H9 (cell line): Measurements from ENCODE around the gene CHN2. TPM values are rescaled to one million over a fixed set of nuclear protein-coding genes. Genes with fewer than 3 reads are reported as not detected.

ENCODE experiments used
- DNase-seq: peaks from one replicate; pipeline ENCODE4 v3.0.0-alpha.2; 2017
- H2AFZ ChIP-seq: one replicate; pipeline ENCODE4 v1.6.1; 2013; ENCODE audit warnings: mild to moderate bottlenecking, low read length, control low read depth, moderate library complexity
- H2AK5ac ChIP-seq: 2 replicates; pipeline ENCODE4 v1.6.1; 2013; ENCODE audit warnings: low read length, control low read depth, mixed read lengths; ENCODE audit not compliant: insufficient read length
- H2BK120ac ChIP-seq: one replicate; pipeline ENCODE4 v1.6.1; 2013; ENCODE audit warnings: low read depth, mild to moderate bottlenecking, low read length, control low read depth, inconsistent platforms; ENCODE audit not compliant: poor library complexity, severe bottlenecking
- H2BK12ac ChIP-seq: 2 replicates; pipeline ENCODE4 v1.6.1; 2013; ENCODE audit warnings: low read length, control low read depth, mixed read lengths, low read depth; ENCODE audit not compliant: insufficient read length
- H2BK15ac ChIP-seq: 2 replicates; pipeline ENCODE4 v1.6.1; 2013; ENCODE audit warnings: low read depth, low read length, control low read depth
- H2BK20ac ChIP-seq: one replicate; pipeline ENCODE4 v1.6.1; 2013; ENCODE audit warnings: low read depth, mild to moderate bottlenecking, low read length, control low read depth, inconsistent platforms; ENCODE audit not compliant: poor library complexity, severe bottlenecking
- H2BK5ac ChIP-seq: 2 replicates; pipeline ENCODE4 v1.6.1; 2013; ENCODE audit warnings: low read length, control low read depth, mixed read lengths; ENCODE audit not compliant: insufficient read length
- H3K14ac ChIP-seq: 2 replicates; pipeline ENCODE4 v1.6.1; 2013; ENCODE audit warnings: low read length, control low read depth; ENCODE audit not compliant: insufficient read depth
- H3K18ac ChIP-seq: 2 replicates; pipeline ENCODE4 v1.6.1; 2013; ENCODE audit warnings: low read depth, mild to moderate bottlenecking, mixed read lengths, low read length, control low read depth; ENCODE audit not compliant: insufficient read length
- H3K23ac ChIP-seq: 2 replicates; pipeline ENCODE4 v1.6.1; 2013; ENCODE audit warnings: low read length, control low read depth, mixed read lengths, low read depth; ENCODE audit not compliant: insufficient read length
- H3K23me2 ChIP-seq: 2 replicates; pipeline ENCODE4 v1.6.1; 2013; ENCODE audit warnings: low read depth, mild to moderate bottlenecking, mixed read lengths, low read length, control low read depth; ENCODE audit not compliant: insufficient read length, poor library complexity, severe bottlenecking
- H3K27ac ChIP-seq: 2 replicates; pipeline ENCODE4 v1.5.1; 2013; ENCODE audit warnings: low read length, control low read depth, mixed read lengths, low read depth; ENCODE audit not compliant: insufficient read length
- H3K27me3 ChIP-seq: 2 replicates; pipeline ENCODE4 v1.6.1; 2013; ENCODE audit warnings: low read length, control low read depth, inconsistent platforms; ENCODE audit not compliant: insufficient read depth
- H3K4ac ChIP-seq: 2 replicates; pipeline ENCODE4 v1.6.1; 2013; ENCODE audit warnings: low read depth, mild to moderate bottlenecking, control low read depth, inconsistent platforms, low read length, moderate library complexity
- H3K4me1 ChIP-seq: 2 replicates; pipeline ENCODE4 v1.6.1; 2013; ENCODE audit warnings: low read length, control low read depth, inconsistent platforms; ENCODE audit not compliant: insufficient read depth
- H3K4me2 ChIP-seq: 2 replicates; pipeline ENCODE4 v1.6.1; 2013; ENCODE audit warnings: low read length, control low read depth, mixed read lengths; ENCODE audit not compliant: insufficient read length, insufficient read depth
- H3K56ac ChIP-seq: 2 replicates; pipeline ENCODE4 v1.6.1; 2013; ENCODE audit warnings: low read depth, mild to moderate bottlenecking, mixed read lengths, low read length, control low read depth; ENCODE audit not compliant: insufficient read length
- H3K79me1 ChIP-seq: 2 replicates; pipeline ENCODE4 v1.6.1; 2013; ENCODE audit warnings: low read depth, mild to moderate bottlenecking, moderate library complexity, low read length, control low read depth, inconsistent platforms; ENCODE audit not compliant: insufficient read depth, poor library complexity, severe bottlenecking
- H3K79me2 ChIP-seq: 2 replicates; pipeline ENCODE4 v1.6.1; 2013; ENCODE audit warnings: low read length, control low read depth, inconsistent platforms; ENCODE audit not compliant: insufficient read depth
- H3K9ac ChIP-seq: 2 replicates; pipeline ENCODE4 v1.6.1; 2013; ENCODE audit warnings: low read length, control low read depth, mixed read lengths; ENCODE audit not compliant: insufficient read length; ENCODE audit errors: extremely low read depth
- H3K9me3 ChIP-seq: one replicate; pipeline ENCODE4 v1.6.1; 2013; ENCODE audit warnings: low read depth, low read length, inconsistent platforms; ENCODE audit not compliant: control insufficient read depth
- H3T11ph ChIP-seq: one replicate; pipeline ENCODE4 v1.6.1; 2013; ENCODE audit warnings: mild to moderate bottlenecking, low read length, control low read depth, inconsistent platforms
- H4K20me1 ChIP-seq: one replicate; pipeline ENCODE4 v1.6.1; 2013; ENCODE audit not compliant: control insufficient read depth, insufficient read length, insufficient read depth
- H4K5ac ChIP-seq: 2 replicates; pipeline ENCODE4 v1.6.1; 2013; ENCODE audit warnings: low read depth, mild to moderate bottlenecking, mixed read lengths, low read length, control low read depth; ENCODE audit not compliant: insufficient read length
- H4K8ac ChIP-seq: replicated peaks from 2 replicates; pipeline ENCODE4 v1.6.1; 2013; ENCODE audit warnings: low read length, control low read depth, mixed read lengths, low read depth; ENCODE audit not compliant: insufficient read length
- H4K91ac ChIP-seq: 2 replicates; pipeline ENCODE4 v1.6.1; 2013; ENCODE audit warnings: low read depth, mild to moderate bottlenecking, moderate library complexity, mixed read lengths, low read length, control low read depth; ENCODE audit not compliant: insufficient read length
- H3K27ac Mint-ChIP-seq, 3 experiments: 2 replicates in 2 of 3; 3 replicates in 1 of 3; pipeline ENCODE4 v1.8.0; 2020 to 2021; ENCODE audit warnings: mixed read lengths in 3 of 3, mild to moderate bottlenecking in 1 of 3, moderate library complexity in 1 of 3
- H3K27me3 Mint-ChIP-seq: 2 replicates; pipeline ENCODE4 v1.8.0; 2021; ENCODE audit warnings: low read depth, mild to moderate bottlenecking, moderate library complexity, mixed read lengths
- H3K36me3 Mint-ChIP-seq, 3 experiments: 2 replicates in 2 of 3; 3 replicates in 1 of 3; pipeline ENCODE4 v1.8.0; 2020 to 2021; ENCODE audit warnings: low read depth in 3 of 3, mixed read lengths in 3 of 3; ENCODE audit not compliant: insufficient read depth in 1 of 3
- H3K4me1 Mint-ChIP-seq, 2 experiments: 2 replicates each; pipeline ENCODE4 v1.8.0; 2020; ENCODE audit warnings: mixed read lengths in 2 of 2
- H3K4me3 Mint-ChIP-seq, 2 experiments: 2 replicates in 1 of 2; 3 replicates in 1 of 2; pipeline ENCODE4 v1.8.0; 2020 to 2021; ENCODE audit warnings: mild to moderate bottlenecking in 2 of 2, mixed read lengths in 2 of 2, moderate library complexity in 1 of 2
- H3K9me3 Mint-ChIP-seq, 2 experiments: 2 replicates in 1 of 2; 3 replicates in 1 of 2; pipeline ENCODE4 v1.8.0; 2020; ENCODE audit warnings: mild to moderate bottlenecking in 2 of 2, mixed read lengths in 2 of 2, moderate library complexity in 1 of 2
- total RNA-seq: library from RNA; stranded (reverse); gene quantifications from 2 replicates; pipeline ENCODE4 v1.2.1, GENCODE V29; 2021
- TF ChIP-seq, protein P1 (sequence below): fragments of 200-600 bp; sonication (generic); conservative IDR thresholded peaks from 3 replicates; pipeline ENCODE4 v1.8.0; 2021; ENCODE audit warnings: antibody characterized with exemption, mild to moderate bottlenecking

Gene CHN2
- total RNA-seq, 1 experiment from 2014 or later, result 3.3 TPM

- peaks cover 7 to 11% of the 10 kb centered on the region in 2 experiments for H3K4me1 Mint-ChIP-seq
- H2BK15ac ChIP-seq, result no peak overlapping the region
- H2BK20ac ChIP-seq, result no peak overlapping the region
- no peak overlapping the region for H3K18ac ChIP-seq
- no peak overlapping the region for H3K4ac ChIP-seq
- H3K79me1 ChIP-seq, result no peaks in the 10 kb centered on the region
- H3K9ac ChIP-seq, result no peak overlapping the region
- H2BK5ac ChIP-seq, result no peak overlapping the region
- H3K23ac ChIP-seq, result no peak overlapping the region
- no peak overlapping the region for H2AK5ac ChIP-seq
- H3T11ph ChIP-seq, result no peak overlapping the region
- no peaks in the 10 kb centered on the region for H3K9me3 ChIP-seq
- H4K8ac ChIP-seq, result no peak overlapping the region
- no peak overlapping the region for H3K27ac ChIP-seq
- H3K4me1 ChIP-seq, result no peaks in the 10 kb centered on the region; the same call in 1 of the 2 replicates
- peaks cover 3% of the 10 kb centered on the region; the same call in 1 of the 2 replicates for H3K27me3 Mint-ChIP-seq
- peaks cover 5 to 14% (median 10%) of the 10 kb centered on the region in 3 experiments for H3K36me3 Mint-ChIP-seq
- H3K56ac ChIP-seq, result no peak overlapping the region
- H3K27ac Mint-ChIP-seq, result no peak overlapping the region
- TF ChIP-seq, protein P1, sequence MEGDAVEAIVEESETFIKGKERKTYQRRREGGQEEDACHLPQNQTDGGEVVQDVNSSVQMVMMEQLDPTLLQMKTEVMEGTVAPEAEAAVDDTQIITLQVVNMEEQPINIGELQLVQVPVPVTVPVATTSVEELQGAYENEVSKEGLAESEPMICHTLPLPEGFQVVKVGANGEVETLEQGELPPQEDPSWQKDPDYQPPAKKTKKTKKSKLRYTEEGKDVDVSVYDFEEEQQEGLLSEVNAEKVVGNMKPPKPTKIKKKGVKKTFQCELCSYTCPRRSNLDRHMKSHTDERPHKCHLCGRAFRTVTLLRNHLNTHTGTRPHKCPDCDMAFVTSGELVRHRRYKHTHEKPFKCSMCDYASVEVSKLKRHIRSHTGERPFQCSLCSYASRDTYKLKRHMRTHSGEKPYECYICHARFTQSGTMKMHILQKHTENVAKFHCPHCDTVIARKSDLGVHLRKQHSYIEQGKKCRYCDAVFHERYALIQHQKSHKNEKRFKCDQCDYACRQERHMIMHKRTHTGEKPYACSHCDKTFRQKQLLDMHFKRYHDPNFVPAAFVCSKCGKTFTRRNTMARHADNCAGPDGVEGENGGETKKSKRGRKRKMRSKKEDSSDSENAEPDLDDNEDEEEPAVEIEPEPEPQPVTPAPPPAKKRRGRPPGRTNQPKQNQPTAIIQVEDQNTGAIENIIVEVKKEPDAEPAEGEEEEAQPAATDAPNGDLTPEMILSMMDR, result no peak
- no peak overlapping the region for H4K91ac ChIP-seq
- no peak overlapping the region for H3K4me3 Mint-ChIP-seq
- no peaks in the 10 kb centered on the region for H3K79me2 ChIP-seq
- H4K20me1 ChIP-seq, result no peaks in the 10 kb centered on the region
- peaks cover 6 to 11% of the 10 kb centered on the region in 2 experiments for H3K9me3 Mint-ChIP-seq
- H4K5ac ChIP-seq, result no peak overlapping the region
- no peak overlapping the region for H2AFZ ChIP-seq
- H2BK120ac ChIP-seq, result no peak overlapping the region
- no peak for DNase-seq
- no peaks in the 10 kb centered on the region for H3K23me2 ChIP-seq
- no peaks in the 10 kb centered on the region for H3K27me3 ChIP-seq
- H3K14ac ChIP-seq, result no peak overlapping the region
- H3K4me2 ChIP-seq, result no peak overlapping the region
- no peak overlapping the region for H2BK12ac ChIP-seq
These were observed 42.1 kb downstream of the CHN2 start for GRCh38 chr7:29236649-29237048.
